Astrocyte of the spinal cord (primary cell): ENCODE results near the gene NECTIN1.

Source experiments
- DNase-seq: peaks from one replicate; pipeline ENCODE4 v3.0.0; 2011; ENCODE audit warnings: low read depth, low spot score
- H3K4me3 ChIP-seq: 2 replicates; pipeline ENCODE4 v1.5.1; 2011; ENCODE audit warnings: low read depth, mild to moderate bottlenecking, low read length, moderate library complexity
- in situ Hi-C: cut with HindIII; loops from 2 replicates; pipeline ENCODE4 v1.10.0; 2017; ENCODE audit warnings: low sequenced_read_pairs
- TF ChIP-seq, protein P1 (sequence below): IDR thresholded peaks from 2 replicates; pipeline ENCODE4 v1.5.1; 2012; ENCODE audit warnings: low read depth, mild to moderate bottlenecking, low read length, inconsistent platforms

The NECTIN1 gene

DNA sequence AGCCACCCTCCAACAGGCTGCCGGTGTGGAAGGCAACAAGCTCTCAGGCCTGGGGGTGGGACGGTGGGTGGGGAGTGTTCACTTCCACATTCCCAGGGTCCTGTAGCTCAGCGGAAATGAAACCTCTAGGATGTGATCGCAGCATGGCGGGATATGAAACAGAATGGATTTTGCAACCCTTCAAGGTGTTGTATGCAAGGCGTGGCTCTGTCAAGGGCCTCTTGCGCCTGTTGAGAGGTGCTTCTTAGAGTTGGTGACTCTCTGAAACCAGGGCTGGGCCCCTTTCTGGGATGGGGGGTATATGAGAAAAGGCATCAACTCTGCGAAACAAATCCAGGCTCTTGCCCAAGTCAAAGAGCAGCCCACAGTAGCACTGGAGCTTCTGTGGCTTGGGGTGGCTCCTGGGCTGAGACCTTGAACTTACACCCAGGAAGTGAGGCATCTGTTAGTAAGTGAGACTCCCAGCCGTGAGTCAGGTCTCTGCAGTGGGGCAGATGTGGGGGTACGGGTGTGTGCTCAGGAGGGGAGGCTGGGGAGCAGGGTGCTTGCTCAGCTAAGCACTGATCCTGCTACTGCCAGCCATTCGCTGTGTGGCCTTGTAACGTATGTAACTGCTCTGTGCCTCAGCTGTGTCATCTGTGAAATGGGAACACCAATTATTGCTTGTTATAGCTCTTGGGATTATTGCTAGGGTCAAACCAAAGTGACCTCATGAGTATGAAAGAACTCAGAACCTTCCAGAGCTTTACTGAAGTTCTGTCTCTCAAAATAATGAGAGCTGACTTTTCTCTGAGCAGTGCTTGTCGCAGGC lies 28.3 kb downstream of the NECTIN1 start:
- in situ Hi-C loops, result no loop called here
- TF ChIP-seq, protein P1, sequence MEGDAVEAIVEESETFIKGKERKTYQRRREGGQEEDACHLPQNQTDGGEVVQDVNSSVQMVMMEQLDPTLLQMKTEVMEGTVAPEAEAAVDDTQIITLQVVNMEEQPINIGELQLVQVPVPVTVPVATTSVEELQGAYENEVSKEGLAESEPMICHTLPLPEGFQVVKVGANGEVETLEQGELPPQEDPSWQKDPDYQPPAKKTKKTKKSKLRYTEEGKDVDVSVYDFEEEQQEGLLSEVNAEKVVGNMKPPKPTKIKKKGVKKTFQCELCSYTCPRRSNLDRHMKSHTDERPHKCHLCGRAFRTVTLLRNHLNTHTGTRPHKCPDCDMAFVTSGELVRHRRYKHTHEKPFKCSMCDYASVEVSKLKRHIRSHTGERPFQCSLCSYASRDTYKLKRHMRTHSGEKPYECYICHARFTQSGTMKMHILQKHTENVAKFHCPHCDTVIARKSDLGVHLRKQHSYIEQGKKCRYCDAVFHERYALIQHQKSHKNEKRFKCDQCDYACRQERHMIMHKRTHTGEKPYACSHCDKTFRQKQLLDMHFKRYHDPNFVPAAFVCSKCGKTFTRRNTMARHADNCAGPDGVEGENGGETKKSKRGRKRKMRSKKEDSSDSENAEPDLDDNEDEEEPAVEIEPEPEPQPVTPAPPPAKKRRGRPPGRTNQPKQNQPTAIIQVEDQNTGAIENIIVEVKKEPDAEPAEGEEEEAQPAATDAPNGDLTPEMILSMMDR, result no peak

DNA sequence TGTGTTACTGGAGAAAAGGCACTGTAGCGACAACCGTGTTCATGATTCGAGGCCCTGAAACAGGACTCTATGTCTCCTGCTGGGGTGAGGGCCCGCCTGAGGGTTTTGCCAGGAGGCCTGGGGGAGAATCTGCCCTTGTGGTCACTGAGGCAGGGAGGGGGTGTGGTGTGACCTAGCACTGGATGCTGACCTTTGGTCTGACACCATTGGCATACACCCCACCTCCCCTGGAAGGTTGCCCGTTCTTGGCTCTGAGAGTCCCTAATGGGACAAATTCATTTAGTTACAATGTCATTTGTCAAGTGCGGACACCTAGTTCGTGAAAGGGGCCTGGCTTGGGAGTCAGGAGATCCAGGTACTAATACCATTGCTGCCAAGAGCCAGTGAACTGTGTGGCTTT lies 29.0 kb downstream of the NECTIN1 start:
- in situ Hi-C loops, result no loop called here
- H3K4me3 ChIP-seq, result no peak overlapping the region
- TF ChIP-seq, protein P1, result no peak
- no peak for DNase-seq

More for the DNA sequence above, 28.3 kb downstream of the NECTIN1 start:
- DNase-seq, result no peak
- no peak overlapping the region for H3K4me3 ChIP-seq

- TF ChIP-seq, protein P1, result no peak
- H3K4me3 ChIP-seq, result no peak overlapping the region
- no peak for DNase-seq
- in situ Hi-C loops, result no loop called here
Observed at GRCh38 chr11:119699227-119699626, 29.8 kb downstream of the NECTIN1 start.

DNA sequence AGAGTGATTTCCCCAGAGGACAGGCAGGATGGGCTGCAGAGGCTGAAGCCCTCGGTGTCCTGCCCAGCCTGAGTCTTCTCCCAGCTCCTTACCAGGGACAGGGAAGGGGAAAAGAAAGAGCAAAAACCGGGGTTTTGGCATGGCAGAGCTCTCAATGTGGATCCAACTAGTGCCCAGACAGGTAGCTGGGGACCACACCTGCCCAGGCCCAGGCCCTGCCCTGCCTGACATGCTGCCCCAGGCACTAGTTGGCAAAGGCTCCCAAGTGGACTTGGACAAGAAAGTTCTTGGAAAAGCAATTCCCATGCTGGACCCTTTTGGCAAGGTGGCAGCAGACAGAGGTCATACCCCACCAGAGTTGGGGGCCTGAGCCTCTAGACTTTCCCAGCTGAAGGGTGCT lies 31.1 kb downstream of the NECTIN1 start:
- H3K4me3 ChIP-seq, result no peak overlapping the region
- TF ChIP-seq, protein P1, result no peak
- in situ Hi-C loops, result no loop called here
- no peak for DNase-seq

DNA sequence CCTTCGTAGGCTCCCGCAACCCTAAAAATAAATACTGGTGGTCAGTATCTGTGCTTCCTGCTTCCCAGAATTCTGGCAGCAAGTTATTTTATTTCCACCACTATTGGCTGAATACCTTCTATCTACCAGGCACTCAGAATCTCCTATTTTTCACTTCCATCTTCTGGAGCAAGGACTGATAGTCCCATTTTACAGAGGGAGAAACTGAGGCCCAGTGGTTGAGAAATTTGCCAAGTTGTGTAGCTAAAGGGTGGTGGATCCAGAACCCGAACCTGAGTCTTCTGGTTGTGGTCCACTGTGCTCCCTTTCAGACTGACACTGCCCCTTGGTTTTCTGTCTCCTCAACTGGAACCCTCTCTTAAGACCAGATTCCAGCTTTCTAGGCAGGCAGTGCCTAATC lies 31.6 kb downstream of the NECTIN1 start:
- in situ Hi-C loops, result no loop called here
- H3K4me3 ChIP-seq, result no peak overlapping the region
- no peak for DNase-seq

DNA sequence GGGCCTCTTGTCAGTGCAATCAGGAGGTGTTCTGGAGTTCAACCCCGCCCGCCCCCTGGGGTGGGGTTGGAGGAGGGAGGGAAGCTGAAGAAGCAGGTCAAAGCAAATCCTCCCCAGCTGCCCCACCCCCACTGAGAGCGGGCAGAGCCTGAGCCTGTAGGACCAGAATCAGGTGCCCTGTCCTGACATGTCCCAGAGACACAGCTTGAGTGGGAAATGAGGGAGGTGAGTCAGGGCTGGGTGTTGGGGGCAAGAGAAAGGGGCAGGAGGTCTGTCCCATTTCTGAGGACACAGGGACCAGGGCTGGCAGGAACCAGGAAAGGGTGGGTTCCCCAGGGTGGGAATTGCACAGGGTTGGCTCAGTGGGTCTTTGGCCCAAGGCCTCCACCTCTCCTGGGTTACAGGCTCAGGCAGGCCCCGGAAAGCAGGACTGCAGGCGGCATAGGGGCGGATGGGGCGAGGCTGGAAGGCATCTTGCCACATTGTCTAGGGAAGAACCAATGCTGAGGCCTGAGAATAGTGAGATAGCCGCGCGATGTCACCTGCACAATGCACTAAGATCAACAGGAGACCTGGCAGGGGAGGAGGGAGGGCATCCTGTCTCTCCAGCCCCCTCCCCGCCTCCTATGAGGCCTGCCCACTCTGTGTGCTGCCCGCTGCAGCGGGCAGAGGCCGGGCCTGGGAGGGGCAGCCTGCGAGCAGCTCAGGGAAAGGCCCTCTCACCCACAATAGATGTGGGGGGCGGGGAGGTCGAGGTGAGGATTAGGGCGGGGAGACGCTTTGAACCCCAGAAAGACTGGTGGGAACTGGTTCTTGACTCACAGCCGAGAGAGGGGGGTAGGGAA lies 32.4 kb downstream of the NECTIN1 start:
- TF ChIP-seq, protein P1, result no peak
- H3K4me3 ChIP-seq, result no peak overlapping the region
- no peak for DNase-seq
- in situ Hi-C loops, result no loop called here

More for the DNA sequence above, 31.6 kb downstream of the NECTIN1 start:
- TF ChIP-seq, protein P1, result no peak
